Ovary (tissue), 3 donors: ENCODE data around the gene RNF34.

ENCODE experiments used
- EP300 ChIP-seq: sonication (generic); formaldehyde crosslinking; IDR thresholded peaks from one replicate; pipeline ENCODE4 v1.6.1; 2017; ENCODE audit warnings: antibody characterized with exemption
- POLR2A ChIP-seq: fragments of 450-650 bp; IDR thresholded peaks from one replicate; pipeline ENCODE4 v1.6.1; 2017; ENCODE audit warnings: antibody characterized with exemption, mild to moderate bottlenecking, moderate library complexity
- TF ChIP-seq, protein P1 (sequence below), 3 donors: fragments of 450-650 bp in 2 of 3; fragments of 200-600 bp in 1 of 3; IDR thresholded peaks; one replicate each; pipeline versions ENCODE4 v1.5.1 to v1.8.0; 2016 to 2022; ENCODE audit warnings: antibody characterized with exemption in 3 of 3, mild to moderate bottlenecking in 1 of 3
- donor health status: DM: no; HTN: no; CAD: no.

DNA sequence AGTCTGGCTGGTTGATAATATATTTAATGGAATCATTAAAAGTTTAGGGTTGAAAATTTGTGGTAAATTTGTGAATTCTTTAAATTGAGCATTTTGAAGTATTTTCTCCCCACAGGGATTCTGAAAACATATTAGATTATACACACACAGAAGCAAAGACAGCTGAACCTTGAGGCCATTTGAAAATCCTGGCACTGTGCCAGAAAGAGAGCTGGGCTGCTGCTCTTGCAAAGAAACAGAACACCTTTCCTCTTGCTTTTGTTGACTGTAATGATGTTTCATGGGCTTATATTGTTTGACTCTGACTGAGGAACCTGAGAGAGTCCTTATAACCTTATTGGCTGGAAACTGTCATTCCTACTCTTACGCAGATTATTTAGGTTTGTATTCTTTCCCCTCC is 4.8 kb downstream of the RNF34 start:
- TF ChIP-seq, protein P1, sequence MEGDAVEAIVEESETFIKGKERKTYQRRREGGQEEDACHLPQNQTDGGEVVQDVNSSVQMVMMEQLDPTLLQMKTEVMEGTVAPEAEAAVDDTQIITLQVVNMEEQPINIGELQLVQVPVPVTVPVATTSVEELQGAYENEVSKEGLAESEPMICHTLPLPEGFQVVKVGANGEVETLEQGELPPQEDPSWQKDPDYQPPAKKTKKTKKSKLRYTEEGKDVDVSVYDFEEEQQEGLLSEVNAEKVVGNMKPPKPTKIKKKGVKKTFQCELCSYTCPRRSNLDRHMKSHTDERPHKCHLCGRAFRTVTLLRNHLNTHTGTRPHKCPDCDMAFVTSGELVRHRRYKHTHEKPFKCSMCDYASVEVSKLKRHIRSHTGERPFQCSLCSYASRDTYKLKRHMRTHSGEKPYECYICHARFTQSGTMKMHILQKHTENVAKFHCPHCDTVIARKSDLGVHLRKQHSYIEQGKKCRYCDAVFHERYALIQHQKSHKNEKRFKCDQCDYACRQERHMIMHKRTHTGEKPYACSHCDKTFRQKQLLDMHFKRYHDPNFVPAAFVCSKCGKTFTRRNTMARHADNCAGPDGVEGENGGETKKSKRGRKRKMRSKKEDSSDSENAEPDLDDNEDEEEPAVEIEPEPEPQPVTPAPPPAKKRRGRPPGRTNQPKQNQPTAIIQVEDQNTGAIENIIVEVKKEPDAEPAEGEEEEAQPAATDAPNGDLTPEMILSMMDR (IDR thresholded peaks at IDR 0.05), result no peak
- TF ChIP-seq POLR2A, result no peak
- no peak for TF ChIP-seq EP300
